Nucleus accumbens (tissue), 56 donors: ENCODE measurements around the gene SIAH3.
A peak's percentile ranks its signal among the peaks of the same experiment; 100 is the strongest.
"Not testable (repeated sequence)": the region's sequence is repeated elsewhere in the genome, so short reads cannot be mapped to it uniquely, and the experiment has no call there.

Source experiments
- DNase-seq, 56 donors: peaks; one replicate each; lab custom pipeline; 2025; lab: John Stamatoyannopoulos, UW

Gene SIAH3, protein sequence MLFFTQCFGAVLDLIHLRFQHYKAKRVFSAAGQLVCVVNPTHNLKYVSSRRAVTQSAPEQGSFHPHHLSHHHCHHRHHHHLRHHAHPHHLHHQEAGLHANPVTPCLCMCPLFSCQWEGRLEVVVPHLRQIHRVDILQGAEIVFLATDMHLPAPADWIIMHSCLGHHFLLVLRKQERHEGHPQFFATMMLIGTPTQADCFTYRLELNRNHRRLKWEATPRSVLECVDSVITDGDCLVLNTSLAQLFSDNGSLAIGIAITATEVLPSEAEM

GRCh38 chr13:45851171-45851921 lies at the start of gene SIAH3:
TSS of gene SIAH3 (minus strand) at chr13:45851753. CDS start at chr13:45851629, 124 bp downstream.
- peak in 32 of 56 donors; percentile 11 to 75 (median 44) for DNase-seq

GRCh38 chr13:45899406-45899805 lies 47.9 kb upstream of the SIAH3 start:
- DNase-seq = no peak

DNA sequence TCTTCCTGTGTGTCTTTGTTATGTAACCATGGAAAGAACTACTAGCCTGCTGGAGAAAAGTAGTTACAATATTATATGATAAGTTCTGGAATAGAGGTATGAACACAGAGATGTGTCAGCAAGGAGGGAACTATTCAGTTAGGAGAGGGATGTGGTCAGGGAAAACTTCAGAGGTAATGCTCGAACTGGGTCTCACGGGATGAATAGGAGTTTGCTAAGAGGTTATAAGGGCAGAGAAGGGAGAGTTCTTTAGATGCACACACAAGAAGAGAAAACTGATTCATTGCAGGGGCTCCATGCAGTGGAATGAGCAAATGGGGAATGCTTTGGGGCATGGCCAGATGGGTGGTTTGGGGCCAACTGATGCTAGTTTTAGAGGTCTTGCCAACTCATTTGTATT lies 46.0 kb upstream of the SIAH3 start:
- no peak for DNase-seq

- DNase-seq = no peak
Observed at GRCh38 chr13:45896285-45896684, 44.7 kb upstream of the SIAH3 start.

DNA sequence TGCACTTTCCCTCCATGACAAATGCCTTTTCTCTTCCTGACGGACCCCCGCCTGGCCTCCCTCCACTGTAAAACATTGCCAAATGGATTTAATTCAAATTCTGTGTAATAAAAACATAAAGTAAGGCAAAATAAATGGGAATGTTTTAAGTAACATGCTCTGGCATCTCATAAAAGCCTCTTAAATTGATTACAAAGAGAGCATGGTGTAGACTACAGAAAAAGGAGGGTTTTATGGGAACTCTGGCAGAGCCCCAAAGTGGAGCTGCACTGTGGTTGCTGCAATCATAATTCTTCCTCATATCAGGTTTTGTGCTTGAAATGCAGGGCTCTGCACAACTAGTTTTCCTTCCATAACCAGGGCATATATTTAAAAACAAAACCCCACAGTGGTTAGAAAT lies 44.3 kb upstream of the SIAH3 start:
- DNase-seq = no peak

DNA sequence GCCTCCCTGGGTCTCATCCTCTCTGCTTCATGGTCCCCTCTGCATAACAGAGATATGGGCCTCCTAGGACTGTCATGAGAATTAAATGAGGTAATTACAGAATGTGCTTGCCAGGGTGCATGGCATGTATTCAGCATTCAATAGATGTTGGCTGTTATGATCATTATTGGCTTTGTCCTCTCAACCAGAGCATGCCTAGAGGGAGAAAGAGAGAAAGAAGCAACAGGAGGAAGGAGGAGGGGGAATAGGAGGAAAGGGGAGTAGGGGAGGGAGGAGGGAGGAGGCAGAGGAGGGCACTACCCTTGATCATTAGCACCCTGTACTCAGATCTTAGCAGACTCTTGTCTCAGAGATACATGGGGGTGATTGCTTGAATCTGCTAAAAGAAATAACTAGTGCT lies 41.0 kb upstream of the SIAH3 start:
- no peak for DNase-seq

DNA sequence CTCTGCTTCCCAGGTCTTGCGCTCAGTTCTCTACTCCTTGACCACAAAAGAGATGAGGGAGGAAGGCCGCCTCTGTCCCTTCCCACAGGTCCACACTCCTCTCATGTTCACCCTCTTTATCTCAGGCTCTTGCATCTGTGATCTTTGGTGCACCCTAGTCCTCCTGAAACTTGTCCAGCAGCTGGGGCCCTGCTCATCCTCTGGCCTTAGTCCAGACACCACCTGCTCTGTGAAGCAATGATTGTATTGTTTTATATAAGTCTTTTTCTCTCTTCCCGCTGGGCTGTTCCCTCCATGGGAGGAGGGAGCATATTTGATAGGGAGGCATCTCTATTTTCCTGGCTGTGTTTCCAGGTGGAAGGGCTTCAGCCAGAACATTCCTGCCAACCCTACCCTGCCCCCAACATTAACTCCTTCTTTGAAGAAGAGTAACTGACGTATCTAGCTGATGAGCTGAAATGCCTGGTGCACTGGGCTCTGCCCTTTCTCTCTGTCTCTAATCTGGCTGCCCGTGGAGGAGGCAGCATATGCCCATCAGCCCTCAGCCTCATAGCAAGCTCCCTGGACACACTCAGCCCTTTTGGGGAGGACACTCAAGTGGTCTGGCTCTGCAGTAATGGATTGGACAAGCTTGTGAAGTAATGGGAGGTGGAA lies 38.2 kb upstream of the SIAH3 start:
- no peak for DNase-seq

DNA sequence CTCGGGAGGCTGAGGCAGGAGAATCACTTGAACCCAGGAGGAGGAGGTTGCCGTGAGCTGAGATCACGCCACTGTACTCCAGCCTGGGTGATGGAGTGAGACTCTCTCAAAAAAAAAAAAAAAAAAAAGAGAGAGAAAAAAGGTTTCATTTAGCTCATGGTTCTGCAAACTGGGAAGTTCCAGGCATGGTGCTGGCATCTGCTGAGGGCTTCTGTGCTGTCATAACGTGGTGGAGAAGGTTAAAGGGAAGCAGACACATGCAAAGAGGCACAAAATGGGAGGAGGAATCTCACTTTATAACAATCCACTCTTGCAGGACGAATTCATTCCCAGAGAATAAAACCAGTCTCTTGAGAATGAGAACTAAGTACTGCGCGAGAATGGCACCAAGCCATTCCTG lies 34.9 kb upstream of the SIAH3 start:
- DNase-seq = no peak

DNA sequence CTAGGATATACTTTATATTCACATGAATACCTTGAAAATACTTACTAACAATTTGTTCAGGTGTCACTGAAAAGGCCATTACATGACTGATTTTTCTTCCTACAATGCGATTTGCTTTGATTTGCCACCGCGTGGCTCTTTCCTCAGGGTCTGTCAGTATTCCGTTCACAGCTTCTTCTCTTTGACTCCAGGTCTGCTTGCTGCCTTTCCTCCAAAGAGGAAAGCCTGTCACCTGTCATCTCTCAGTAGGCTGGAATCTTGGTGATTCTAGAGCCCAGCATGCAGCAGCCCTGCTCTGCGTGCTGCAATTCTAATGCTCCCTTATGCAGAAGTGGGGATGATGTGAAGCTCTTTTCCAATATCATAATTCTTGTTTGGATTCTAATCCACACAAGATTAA lies 33.6 kb upstream of the SIAH3 start:
- DNase-seq = no peak

- DNase-seq = no peak
Observed at GRCh38 chr13:45882626-45883025, 31.1 kb upstream of the SIAH3 start.

DNA sequence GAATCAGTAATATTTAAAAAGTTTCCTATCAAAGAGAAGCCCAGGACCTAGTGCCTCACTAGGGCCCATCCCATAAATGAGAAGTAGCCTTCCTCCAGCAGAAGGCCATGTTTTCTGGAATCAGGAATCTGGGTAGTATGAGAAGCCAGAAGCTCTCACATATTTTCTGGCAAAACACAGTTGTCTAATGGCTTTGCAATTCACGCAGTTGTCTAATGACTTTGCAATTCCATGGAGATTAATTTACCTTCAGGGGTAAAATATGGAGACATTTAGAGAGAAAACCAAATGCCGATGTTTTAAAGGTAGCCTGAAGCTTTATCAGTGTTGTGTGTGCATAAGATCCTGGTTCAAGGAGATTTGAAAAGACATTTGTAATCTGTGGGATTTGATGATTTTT lies 29.8 kb upstream of the SIAH3 start:
- no peak for DNase-seq

GRCh38 chr13:45880242-45880641 lies 28.7 kb upstream of the SIAH3 start:
- no peak for DNase-seq

DNA sequence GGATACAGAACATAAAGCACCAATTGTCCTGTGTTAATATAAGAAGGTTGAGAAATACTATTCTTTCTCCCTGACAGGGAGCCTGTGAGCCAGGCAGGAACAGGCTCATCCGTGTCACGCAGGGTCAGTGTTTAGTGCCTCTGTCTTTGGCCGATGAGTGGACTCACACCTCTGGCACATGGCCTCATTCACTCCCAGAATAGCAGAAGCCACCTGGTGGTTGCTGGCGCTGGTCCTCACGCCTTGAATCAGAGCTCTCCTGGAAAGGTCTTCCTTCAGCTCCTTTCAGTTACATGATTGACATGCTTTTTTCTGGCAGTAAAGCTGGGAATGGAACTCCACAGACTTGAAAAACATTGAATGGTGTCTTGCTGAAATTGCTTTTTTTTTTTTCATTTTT lies 28.1 kb upstream of the SIAH3 start:
- peak in 4 of 56 donors; percentile 3 to 11 (median 5) for DNase-seq

GRCh38 chr13:45878966-45879365 lies 27.4 kb upstream of the SIAH3 start:
- DNase-seq = peak in 5 of 56 donors; percentile 0 to 30 (median 5)

DNA sequence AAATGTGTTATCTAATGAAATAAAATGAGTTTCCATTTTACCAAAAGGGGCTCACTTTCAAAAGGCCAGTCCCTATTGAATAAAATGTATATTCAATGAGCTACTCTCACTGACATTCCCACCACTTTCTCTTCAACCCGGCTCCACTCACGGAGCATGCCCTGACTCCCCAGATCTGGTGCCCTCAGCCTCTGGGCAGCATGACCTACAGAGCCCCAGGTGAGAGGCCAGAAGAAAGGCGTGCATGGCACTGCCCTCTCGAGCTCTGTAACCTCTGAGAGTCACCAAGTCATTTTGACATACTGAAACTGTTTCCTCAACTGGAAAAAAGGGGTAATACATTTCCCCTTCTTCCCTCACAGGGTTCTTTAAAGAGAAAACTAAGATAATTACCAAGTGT lies 25.2 kb upstream of the SIAH3 start:
- no peak for DNase-seq

DNA sequence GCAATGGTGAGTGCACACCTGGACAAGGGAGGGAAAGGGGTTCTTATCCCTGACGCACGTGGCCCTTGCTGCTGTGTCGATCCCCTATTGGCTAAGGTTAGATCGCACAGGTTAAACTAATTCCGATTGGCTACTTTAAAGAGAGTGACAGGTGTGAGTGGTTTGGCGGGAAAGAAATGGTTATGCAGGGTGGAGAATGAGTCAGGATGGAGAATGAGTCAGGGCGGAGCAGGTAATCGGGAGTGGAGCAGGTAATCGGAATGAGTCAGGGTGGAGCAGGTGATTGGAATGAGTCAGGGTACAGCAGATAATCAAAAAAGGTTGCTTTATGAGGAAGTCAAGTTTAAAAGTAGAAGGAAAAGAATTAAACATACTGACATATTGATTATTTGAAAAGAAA lies 24.4 kb upstream of the SIAH3 start:
- DNase-seq = peak in 20 of 56 donors; percentile 3 to 69 (median 35)

DNA sequence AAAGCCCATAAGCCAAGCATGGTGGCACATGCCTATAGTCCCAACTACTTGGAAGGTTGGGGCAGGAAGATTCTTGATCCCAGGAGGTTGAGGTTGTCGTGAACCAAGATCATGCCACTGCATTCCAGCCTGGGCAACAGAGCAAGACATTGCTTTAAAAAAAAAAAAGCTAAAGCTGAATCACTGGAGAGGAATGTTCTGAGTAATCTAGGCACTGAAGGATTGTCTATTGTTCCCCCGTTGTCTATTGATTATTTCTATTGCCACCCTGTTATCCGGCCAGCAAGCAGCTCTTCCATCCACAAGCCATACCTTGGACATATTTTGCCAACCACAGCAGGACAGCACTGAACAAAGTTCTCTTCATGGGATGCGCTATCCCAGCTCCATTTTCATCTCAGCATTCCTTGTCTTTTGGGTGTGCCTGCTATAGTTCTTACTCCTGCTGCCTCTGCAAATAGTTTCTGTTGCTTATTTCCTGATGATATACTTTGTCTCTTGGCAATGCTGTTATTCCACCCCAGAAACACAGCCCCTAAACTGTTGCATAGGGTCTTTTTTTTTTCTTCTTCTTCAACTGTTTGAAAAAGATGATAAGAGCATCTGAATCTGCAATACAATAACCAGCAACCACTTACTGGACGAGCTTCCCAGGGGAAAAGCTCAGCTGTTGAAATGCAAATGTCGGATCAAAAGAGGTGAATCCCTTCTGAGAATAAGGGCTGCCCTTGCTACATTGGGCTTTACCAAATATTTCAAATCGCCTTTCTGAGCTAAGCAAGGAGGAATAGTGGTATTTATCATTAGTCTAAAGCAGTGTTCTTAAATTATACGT lies 22.2 kb upstream of the SIAH3 start:
- no peak for DNase-seq

- DNase-seq = no peak
Observed at GRCh38 chr13:45872566-45872965, 21.0 kb upstream of the SIAH3 start.

GRCh38 chr13:45871201-45871600 lies 19.6 kb upstream of the SIAH3 start:
- DNase-seq = not testable (repeated sequence)

DNA sequence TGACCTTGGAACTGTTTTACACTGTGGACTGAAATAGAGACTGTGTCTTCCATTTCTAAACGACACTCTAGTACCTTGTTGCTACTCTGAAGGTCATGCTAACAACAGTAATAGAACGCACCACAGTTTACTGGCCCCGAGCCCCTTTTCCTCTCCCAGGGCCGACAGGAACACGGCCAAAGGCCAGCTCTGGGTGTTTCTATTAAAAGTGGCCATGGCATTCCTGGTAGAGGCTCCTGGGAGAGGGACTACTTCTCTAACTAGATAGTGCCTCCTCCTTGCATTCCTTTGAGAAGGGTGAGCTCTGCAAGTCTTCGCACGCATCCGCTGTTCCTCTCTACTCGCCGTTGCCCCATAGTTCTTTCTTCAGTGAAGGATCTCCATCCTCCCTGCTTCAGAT lies 18.7 kb upstream of the SIAH3 start:
- DNase-seq = no peak

DNA sequence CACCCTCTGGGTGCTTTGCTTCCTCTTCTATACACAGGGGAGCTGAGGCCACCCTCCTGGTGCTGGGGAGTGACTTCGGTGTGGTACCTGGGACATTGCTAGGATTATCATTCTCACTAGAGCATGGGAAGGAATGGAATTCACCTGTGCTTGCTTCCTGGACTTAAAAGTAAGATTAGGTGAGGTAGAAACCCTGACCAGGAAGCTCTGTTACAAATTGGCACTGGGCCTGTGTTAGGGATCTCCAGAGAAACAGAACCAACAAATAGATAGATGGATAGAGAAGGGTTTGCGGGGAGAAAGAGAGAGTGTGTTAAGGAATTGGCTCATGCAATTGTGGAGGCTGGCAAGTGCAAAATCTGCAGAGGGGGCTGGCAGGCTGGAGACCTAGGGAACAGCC lies 13.9 kb upstream of the SIAH3 start:
- no peak for DNase-seq
